ENCODE data around the gene LDLRAD2.

DNA sequence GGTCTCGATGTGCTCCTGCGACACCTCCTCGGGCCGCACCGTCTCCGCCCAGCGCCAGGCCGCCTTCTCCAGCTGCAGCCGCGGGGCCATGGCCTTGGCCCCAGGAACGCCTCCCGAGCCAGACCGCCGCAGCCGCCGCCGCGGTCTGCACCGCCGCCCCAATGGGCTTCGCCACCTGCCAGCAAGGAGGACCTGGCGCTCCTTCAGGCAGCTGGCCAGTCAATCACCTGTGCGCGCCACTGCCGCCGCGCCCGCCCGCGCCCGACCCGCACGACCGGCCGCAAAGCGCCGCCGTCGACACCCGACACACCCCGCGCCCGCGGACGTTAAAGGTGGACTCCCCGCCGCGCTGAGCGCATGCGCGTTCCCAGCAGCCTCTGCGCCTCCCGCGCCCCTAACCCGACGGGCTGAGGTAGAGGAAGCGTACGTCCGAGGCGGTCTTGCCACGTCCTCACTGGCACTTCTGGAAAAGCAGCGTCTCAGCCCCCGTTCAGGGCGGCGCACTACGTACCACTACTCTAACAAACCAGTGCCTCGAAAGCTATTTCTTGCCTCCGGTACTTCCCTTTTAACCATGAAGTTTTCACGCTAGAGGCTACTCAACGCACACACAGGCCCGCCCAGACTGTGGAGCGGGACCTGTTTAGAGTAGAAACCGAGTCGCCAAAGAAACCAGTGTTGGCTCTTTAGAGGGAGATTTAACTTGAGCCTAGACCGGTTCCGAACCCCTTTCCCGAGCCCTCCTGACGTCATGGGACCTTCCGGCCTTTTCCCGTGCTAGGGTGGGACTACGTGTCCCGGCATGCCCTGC lies 29.0 kb upstream of the LDLRAD2 start, which contains the start of gene USP48:
- TF ChIP-seq, protein P1, sequence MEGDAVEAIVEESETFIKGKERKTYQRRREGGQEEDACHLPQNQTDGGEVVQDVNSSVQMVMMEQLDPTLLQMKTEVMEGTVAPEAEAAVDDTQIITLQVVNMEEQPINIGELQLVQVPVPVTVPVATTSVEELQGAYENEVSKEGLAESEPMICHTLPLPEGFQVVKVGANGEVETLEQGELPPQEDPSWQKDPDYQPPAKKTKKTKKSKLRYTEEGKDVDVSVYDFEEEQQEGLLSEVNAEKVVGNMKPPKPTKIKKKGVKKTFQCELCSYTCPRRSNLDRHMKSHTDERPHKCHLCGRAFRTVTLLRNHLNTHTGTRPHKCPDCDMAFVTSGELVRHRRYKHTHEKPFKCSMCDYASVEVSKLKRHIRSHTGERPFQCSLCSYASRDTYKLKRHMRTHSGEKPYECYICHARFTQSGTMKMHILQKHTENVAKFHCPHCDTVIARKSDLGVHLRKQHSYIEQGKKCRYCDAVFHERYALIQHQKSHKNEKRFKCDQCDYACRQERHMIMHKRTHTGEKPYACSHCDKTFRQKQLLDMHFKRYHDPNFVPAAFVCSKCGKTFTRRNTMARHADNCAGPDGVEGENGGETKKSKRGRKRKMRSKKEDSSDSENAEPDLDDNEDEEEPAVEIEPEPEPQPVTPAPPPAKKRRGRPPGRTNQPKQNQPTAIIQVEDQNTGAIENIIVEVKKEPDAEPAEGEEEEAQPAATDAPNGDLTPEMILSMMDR (conservative IDR thresholded peaks at IDR 0.05 in 1 of 2, IDR thresholded peaks at IDR 0.05 in 1 of 2; ENCODE audit: extremely low read depth in 1 of 2, insufficient read depth in 1 of 2, low read depth in 1 of 2, low read length in 2 of 2) = no peak
- TF ChIP-seq EZH2 (IDR thresholded peaks at IDR 0.05; ENCODE audit: borderline replicate concordance, low read length) = no peak
